Measurements from ENCODE around the gene GSTT4.

GRCh38 chr22:24039046-24039445 is 33.8 kb upstream of the GSTT4 start:
- TF ChIP-seq POLR2A (IDR thresholded peaks at IDR 0.05) (no peak), CTCF (IDR thresholded peaks at IDR 0.05) (no peak)
